CD4-positive, alpha-beta T cell (primary cell): ENCODE measurements around the gene FIBCD1. TPM values are rescaled to one million over a fixed set of nuclear protein-coding genes. Genes with fewer than 3 reads are reported as not detected.

ENCODE experiments used
- ATAC-seq: fragments of 200-7000 bp; cut with Tn5 transposase; one replicate; pipeline ENCODE4 v1.10.0; 2022; ENCODE audit warnings: mild to moderate bottlenecking; ENCODE audit not compliant: poor library complexity
- CTCF ChIA-PET: fragments of 350-600 bp; sonication (Branson Sonifier 250); formaldehyde crosslinking; loops from one replicate; lab custom pipeline; 2021; ENCODE audit warnings: antibody characterized with exemption, inconsistent platforms; lab: Charles Lee
- POLR2A ChIA-PET: fragments of 350-600 bp; sonication (Branson Sonifier 250); formaldehyde crosslinking; loops from one replicate; lab custom pipeline; 2021; ENCODE audit warnings: antibody characterized with exemption, inconsistent platforms; lab: Charles Lee
- DNase-seq, 14 experiments: peaks; one replicate each; pipeline ENCODE4 v3.0.0-alpha.2; 2013 to 2020; ENCODE audit warnings: mixed read lengths in 2 of 14
- H3K27ac ChIP-seq, 2 donors: one replicate each; pipeline versions ENCODE4 v1.5.1 to v1.7.0; 2013; ENCODE audit warnings: low read length in 2 of 2, low read depth in 1 of 2, mild to moderate bottlenecking in 1 of 2
- H3K27me3 ChIP-seq, 2 experiments: 1 replicate in 1 of 2; 2 replicates in 1 of 2; pipeline versions ENCODE4 v1.6.1 to v1.7.0; 2013; ENCODE audit warnings: low read length in 2 of 2, control low read depth in 1 of 2, mild to moderate bottlenecking in 1 of 2, moderate library complexity in 1 of 2; ENCODE audit not compliant: insufficient read depth in 2 of 2, control insufficient read depth in 1 of 2
- H3K36me3 ChIP-seq: one replicate; pipeline ENCODE4 v1.6.1; 2013; ENCODE audit warnings: low read length, control low read depth; ENCODE audit not compliant: insufficient read depth
- H3K4me1 ChIP-seq: one replicate; pipeline ENCODE4 v1.6.1; 2013; ENCODE audit warnings: low read length, control low read depth; ENCODE audit not compliant: insufficient read depth
- H3K4me3 ChIP-seq: one replicate; pipeline ENCODE4 v1.5.1; 2013; ENCODE audit warnings: mild to moderate bottlenecking, low read length, moderate library complexity
- H3K9me3 ChIP-seq, 2 experiments: 1 replicate in 1 of 2; 2 replicates in 1 of 2; pipeline versions ENCODE4 v1.6.1 to v1.7.0; 2013; ENCODE audit warnings: low read length in 2 of 2, mild to moderate bottlenecking in 2 of 2, control low read depth in 1 of 2, moderate library complexity in 1 of 2; ENCODE audit not compliant: control insufficient read depth in 1 of 2, insufficient read depth in 1 of 2
- H3K27ac Mint-ChIP-seq: one replicate; pipeline ENCODE4 v1.8.0; 2020; ENCODE audit warnings: mixed read lengths
- H3K27me3 Mint-ChIP-seq: one replicate; pipeline ENCODE4 v1.8.0; 2021; ENCODE audit warnings: mixed read lengths
- H3K36me3 Mint-ChIP-seq: one replicate; pipeline ENCODE4 v1.8.0; 2021; ENCODE audit warnings: low read depth, mixed read lengths
- H3K4me1 Mint-ChIP-seq: one replicate; pipeline ENCODE4 v1.8.0; 2021; ENCODE audit warnings: low read depth, mixed read lengths
- H3K4me3 Mint-ChIP-seq: one replicate; pipeline ENCODE4 v1.8.0; 2020; ENCODE audit warnings: mild to moderate bottlenecking, mixed read lengths
- H3K9me3 Mint-ChIP-seq: one replicate; pipeline ENCODE4 v1.8.0; 2020; ENCODE audit warnings: mixed read lengths
- intact Hi-C, 2 experiments: fragments of 100-400 bp; cut with DNase I in 1 of 2; cut with micrococcal nuclease in 1 of 2; formaldehyde crosslinking; loops; one replicate each; pipeline versions ENCODE4 v1.15.1 to v1.9.0; 2023 to 2025; cut with DNase I, micrococcal nuclease
- total RNA-seq, 174 experiments: library from RNA in 2 of 174; stranded (reverse) in 2 of 174; gene quantifications; one replicate each; pipeline ENCODE4 v1.2.3 and lab custom pipeline; 2021 to 2026
- TF ChIP-seq, protein P1 (sequence below): fragments of 200-600 bp; IDR thresholded peaks from one replicate; pipeline ENCODE4 v1.8.0; 2022; ENCODE audit warnings: antibody characterized with exemption, mild to moderate bottlenecking

Gene FIBCD1
- total RNA-seq, 2 experiments from 2014 or later, result not detected

DNA sequence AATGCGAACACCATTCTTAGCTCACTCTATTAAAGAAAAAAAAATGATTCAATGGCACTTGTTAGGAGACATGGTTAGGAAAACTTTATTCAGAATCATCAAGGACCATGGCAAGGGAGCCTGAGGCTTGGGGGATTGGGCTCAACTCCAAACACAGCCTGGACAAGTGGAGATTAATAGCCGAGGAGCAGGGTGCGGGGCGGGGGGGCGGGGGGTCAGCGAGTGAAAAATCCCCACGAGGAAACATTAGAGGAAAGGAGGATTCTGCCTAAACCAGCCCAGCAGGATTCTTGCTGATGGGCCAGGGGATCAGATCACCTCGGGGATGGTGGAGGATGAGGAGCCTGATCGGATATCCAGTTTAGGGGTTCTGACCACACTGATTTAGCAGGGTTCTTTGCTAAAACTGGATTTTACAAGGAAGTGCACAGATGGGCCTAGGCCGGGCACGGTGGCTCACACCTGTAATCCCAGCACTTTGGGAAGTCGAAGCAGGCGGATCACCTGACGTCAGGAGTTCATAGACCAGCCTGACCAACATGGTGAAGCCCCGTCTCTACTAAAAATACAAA lies 24.4 kb upstream of the FIBCD1 start:
- H3K36me3 Mint-ChIP-seq, result no peaks in the 10 kb centered on the region
- Histone ChIP-seq H3K4me1 (no peaks in the 10 kb centered on the region), H3K4me3 (no peak overlapping the region), H3K27me3 (peaks cover 0 to 4% of the 10 kb centered on the region in 2 experiments), H3K27ac (no peak overlapping the region), H3K9me3 (peaks cover 0 to 15% of the 10 kb centered on the region in 2 experiments), H3K36me3 (no peaks in the 10 kb centered on the region)
- no peak for ATAC-seq
- TF ChIP-seq, protein P1, sequence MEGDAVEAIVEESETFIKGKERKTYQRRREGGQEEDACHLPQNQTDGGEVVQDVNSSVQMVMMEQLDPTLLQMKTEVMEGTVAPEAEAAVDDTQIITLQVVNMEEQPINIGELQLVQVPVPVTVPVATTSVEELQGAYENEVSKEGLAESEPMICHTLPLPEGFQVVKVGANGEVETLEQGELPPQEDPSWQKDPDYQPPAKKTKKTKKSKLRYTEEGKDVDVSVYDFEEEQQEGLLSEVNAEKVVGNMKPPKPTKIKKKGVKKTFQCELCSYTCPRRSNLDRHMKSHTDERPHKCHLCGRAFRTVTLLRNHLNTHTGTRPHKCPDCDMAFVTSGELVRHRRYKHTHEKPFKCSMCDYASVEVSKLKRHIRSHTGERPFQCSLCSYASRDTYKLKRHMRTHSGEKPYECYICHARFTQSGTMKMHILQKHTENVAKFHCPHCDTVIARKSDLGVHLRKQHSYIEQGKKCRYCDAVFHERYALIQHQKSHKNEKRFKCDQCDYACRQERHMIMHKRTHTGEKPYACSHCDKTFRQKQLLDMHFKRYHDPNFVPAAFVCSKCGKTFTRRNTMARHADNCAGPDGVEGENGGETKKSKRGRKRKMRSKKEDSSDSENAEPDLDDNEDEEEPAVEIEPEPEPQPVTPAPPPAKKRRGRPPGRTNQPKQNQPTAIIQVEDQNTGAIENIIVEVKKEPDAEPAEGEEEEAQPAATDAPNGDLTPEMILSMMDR, result no peak
- H3K4me1 Mint-ChIP-seq, result no peaks in the 10 kb centered on the region
- POLR2A ChIA-PET, result no interaction called here
- H3K9me3 Mint-ChIP-seq, result no peaks in the 10 kb centered on the region
- no peaks in the 10 kb centered on the region for H3K27me3 Mint-ChIP-seq
- H3K4me3 Mint-ChIP-seq, result no peak overlapping the region
- intact Hi-C loops, result no loop called here
- DNase-seq, result no peak
- CTCF ChIA-PET, result no interaction called here
- no peak overlapping the region for H3K27ac Mint-ChIP-seq

DNA sequence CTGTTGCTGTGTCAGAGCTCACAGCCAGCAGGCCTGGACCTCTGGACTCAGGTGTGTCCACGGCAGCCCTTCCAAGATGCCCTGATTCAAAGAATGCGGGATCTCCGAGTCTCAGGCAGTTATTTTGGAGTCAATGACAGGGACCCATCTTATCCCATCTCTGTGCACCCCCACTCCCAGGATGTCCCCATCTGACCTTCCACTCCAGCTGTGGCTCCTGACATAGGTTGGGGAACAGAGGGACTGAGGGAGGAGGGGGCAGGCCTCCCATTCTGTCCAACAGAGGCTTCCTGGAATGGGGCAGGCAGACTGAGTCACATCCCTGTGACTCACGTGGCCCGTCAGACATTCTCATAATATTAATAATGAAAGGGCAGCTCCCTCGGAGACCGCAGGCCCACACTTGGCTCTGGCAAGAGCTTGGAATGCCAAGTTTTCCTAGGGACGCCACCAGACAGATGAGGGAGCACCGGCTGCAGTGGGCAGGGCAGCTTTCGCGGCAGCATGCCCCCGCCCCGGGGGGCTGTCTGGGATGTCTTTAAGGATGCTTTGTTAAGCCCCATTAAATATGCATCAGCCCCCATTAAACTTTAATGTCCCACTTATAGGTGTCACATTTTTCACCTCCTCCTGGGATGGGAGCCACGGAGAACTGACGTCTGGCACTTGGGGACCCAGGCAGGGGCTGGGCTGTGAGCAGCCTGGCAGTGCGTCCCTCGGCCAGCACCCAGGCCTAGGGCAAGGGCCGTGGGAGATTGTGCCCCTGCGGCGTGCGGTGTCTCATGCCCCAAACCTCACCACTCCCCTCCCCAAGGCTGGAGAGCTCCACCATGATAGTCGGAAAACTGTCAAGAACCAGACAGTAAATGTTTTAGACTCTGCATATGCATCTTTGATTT lies 23.6 kb upstream of the FIBCD1 start:
- H3K27me3 ChIP-seq, result peaks cover 0 to 4% of the 10 kb centered on the region in 2 experiments
- ATAC-seq (no peak), DNase-seq (no peak)
- Mint-ChIP-seq H3K9me3 (no peaks in the 10 kb centered on the region), H3K27ac (no peak overlapping the region), H3K4me3 (no peak overlapping the region), H3K4me1 (no peaks in the 10 kb centered on the region), H3K36me3 (no peaks in the 10 kb centered on the region), H3K27me3 (no peaks in the 10 kb centered on the region)
- H3K4me1 ChIP-seq, result no peaks in the 10 kb centered on the region
- intact Hi-C loops, result no loop called here
- no peak overlapping the region for H3K4me3 ChIP-seq
- TF ChIP-seq, protein P1, result no peak
- POLR2A ChIA-PET, result no interaction called here
- CTCF ChIA-PET, result no interaction called here
- H3K27ac ChIP-seq, result no peak overlapping the region
- H3K9me3 ChIP-seq, result peaks cover 0 to 22% of the 10 kb centered on the region in 2 experiments
- H3K36me3 ChIP-seq, result no peaks in the 10 kb centered on the region

DNA sequence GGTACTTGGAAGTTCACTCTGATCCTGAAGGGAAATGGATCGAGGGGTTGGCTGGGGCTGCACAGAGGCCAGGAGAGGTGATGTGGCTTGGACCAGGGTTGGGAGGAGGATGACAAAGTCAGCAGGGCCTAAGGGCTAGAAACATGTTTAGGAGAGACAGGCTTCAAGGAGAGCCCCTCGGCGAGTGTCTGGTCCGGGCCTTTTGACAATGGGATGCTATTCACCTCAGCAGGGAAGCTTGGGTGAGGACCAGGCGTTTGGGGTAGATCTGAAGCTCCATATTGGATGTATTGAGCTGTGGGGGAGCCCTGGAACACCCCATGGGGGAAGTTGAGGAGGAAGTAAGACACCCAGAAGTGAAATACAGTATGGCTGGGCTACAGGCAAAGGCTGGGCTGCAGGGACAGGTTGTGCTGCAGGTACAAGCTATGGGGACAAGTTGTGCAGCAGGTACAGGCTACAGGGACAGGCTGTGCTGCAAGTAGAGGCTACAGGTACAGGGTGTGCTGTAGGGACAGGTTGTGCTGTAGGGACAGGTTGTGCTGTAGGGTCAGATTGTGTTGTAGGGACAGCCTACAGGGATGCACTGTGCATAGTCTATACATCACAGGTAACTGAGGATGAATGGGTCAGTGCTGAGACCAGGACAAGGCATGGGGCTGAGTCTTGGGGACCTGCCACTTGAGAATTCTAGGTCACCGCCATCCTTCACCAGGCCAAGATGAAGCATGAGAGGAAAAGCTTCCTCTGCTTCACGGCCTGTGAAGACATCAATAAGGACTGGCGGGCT lies 22.7 kb upstream of the FIBCD1 start:
- ATAC-seq, result no peak
- POLR2A ChIA-PET, result no interaction called here

More for the DNA sequence above, 22.7 kb upstream of the FIBCD1 start:
- CTCF ChIA-PET, result no interaction called here
- Histone ChIP-seq H3K27ac (no peak overlapping the region), H3K4me1 (no peaks in the 10 kb centered on the region), H3K36me3 (no peaks in the 10 kb centered on the region), H3K9me3 (peaks cover 0 to 28% of the 10 kb centered on the region in 2 experiments), H3K27me3 (peaks cover 0 to 4% of the 10 kb centered on the region in 2 experiments), H3K4me3 (no peak overlapping the region)
- Mint-ChIP-seq H3K4me3 (no peak overlapping the region), H3K4me1 (no peaks in the 10 kb centered on the region), H3K27ac (no peak overlapping the region), H3K36me3 (no peaks in the 10 kb centered on the region), H3K27me3 (no peaks in the 10 kb centered on the region), H3K9me3 (no peaks in the 10 kb centered on the region)
- intact Hi-C loops, result no loop called here
- TF ChIP-seq, protein P1, result no peak
- no peak for DNase-seq
